Small intestine (tissue), 7 donors: ENCODE results near the gene RHCE. TPM values are rescaled to one million over a fixed set of nuclear protein-coding genes. Genes with fewer than 3 reads are reported as not detected.
"Not testable (repeated sequence)": the region's sequence is repeated elsewhere in the genome, so short reads cannot be mapped to it uniquely, and the experiment has no call there.

Source experiments
- DNase-seq, 2 donors: peaks; one replicate each; pipeline versions ENCODE4 v3.0.0 to v3.0.0-alpha.2; 2013
- FAIRE-seq: peaks from 2 replicates; lab custom pipeline; 2012; peaks lifted over from hg19 to GRCh38; lab: Jason Lieb, UNC
- H3K27ac ChIP-seq, 3 donors: one replicate each; pipeline ENCODE4 v1.5.1; 2013; ENCODE audit warnings: low read length in 2 of 3, mild to moderate bottlenecking in 2 of 3, control low read depth in 1 of 3, inconsistent platforms in 1 of 3, low read depth in 1 of 3, moderate library complexity in 1 of 3
- H3K27me3 ChIP-seq, 3 donors: one replicate each; pipeline ENCODE4 v1.6.1; 2013; ENCODE audit warnings: low read length in 3 of 3, inconsistent platforms in 1 of 3; ENCODE audit not compliant: control insufficient read depth in 3 of 3, insufficient read depth in 3 of 3
- H3K36me3 ChIP-seq, 3 donors: one replicate each; pipeline ENCODE4 v1.6.1; 2013; ENCODE audit warnings: low read length in 3 of 3, inconsistent platforms in 1 of 3, low read depth in 1 of 3, mild to moderate bottlenecking in 1 of 3, moderate library complexity in 1 of 3; ENCODE audit not compliant: control insufficient read depth in 3 of 3, insufficient read depth in 2 of 3
- H3K4me1 ChIP-seq, 3 donors: one replicate each; pipeline ENCODE4 v1.6.1; 2013; ENCODE audit warnings: low read length in 2 of 3, inconsistent platforms in 1 of 3, low read depth in 1 of 3, mild to moderate bottlenecking in 1 of 3, moderate library complexity in 1 of 3; ENCODE audit not compliant: control insufficient read depth in 3 of 3, insufficient read depth in 2 of 3
- H3K4me3 ChIP-seq, 3 donors: one replicate each; pipeline ENCODE4 v1.5.1; 2013; ENCODE audit warnings: low read length in 3 of 3, control low read depth in 1 of 3, inconsistent platforms in 1 of 3, low read depth in 1 of 3, mild to moderate bottlenecking in 1 of 3, moderate library complexity in 1 of 3
- H3K9me3 ChIP-seq, 2 donors: one replicate each; pipeline ENCODE4 v1.6.1; 2013; ENCODE audit warnings: low read depth in 1 of 2, low read length in 1 of 2; ENCODE audit not compliant: control insufficient read depth in 2 of 2, insufficient read depth in 1 of 2
- WGBS, 3 donors: extraction: QIAGEN DNeasy Blood & Tissue Kit; methylation state at CpG; one replicate each; pipeline ENCODE4 v1.1.7; 2013; 5-methylcytosine and 5-hydroxymethylcytosine counted together
- polyA plus RNA-seq, 4 donors: library from polyadenylated mRNA; stranded (reverse) in 3 of 4; unstranded in 1 of 4; fragments of 200-250 nt in 3 of 4; fragments of 120-200 nt in 1 of 4; gene quantifications; one replicate each; pipeline versions ENCODE4 v1.2.1 to v1.2.3, GENCODE V29; 2013
- donor health status: healthy with polysubstance abuse.
- donor health status: control.
- donor health status: control.
- donor health status: Bipolar disorder and iron deficiency.
- donor health status: healthy.

The RHCE gene
- polyA plus RNA-seq, 4 donors = 0.06 to 0.46 TPM; not detected in 2

DNA sequence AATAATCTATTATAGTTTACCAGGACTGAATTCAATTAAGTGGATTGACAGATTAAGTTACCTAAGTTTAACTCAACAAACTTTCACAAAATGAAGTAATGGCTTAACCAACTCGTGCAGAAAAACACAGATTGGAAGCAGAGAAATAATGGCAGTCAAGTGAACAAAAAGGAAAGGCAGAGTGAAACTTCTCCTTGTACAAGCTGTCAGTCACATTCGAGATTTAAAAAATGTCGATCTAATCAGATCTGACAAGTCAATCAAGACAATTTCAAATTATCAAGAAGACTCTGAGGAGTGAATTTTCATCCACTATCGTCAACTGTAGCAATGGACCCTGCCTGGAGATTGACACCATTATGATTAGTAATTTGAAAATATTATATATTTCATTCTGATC, 3.3 kb downstream of the RHCE start:
- 77 to 87% (median 84%) methylated on average over 3 to 4 of the region's 4 CpGs for WGBS, 3 donors

DNA sequence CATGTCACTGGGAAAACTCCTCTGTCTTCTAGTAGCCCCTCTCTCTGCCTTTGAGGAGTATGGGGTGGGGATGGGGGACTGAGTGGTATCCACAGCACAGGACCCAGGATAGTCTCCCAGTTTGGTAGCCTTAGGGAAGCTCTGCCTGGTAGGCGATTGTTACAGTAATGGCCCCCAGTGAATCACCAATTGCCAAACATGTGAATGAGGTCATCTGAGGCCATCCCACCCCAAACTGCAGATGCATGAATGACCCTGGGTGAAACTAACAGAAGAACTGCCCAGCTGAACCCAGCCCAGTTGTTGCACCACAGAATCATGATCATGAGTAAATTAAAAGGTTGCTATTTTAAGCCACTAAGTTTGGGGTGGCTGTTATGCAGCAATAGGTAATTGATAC, 6.0 kb downstream of the RHCE start:
- not testable (repeated sequence) for H3K27me3 ChIP-seq, H3K36me3 ChIP-seq, H3K4me3 ChIP-seq, H3K27ac ChIP-seq, H3K9me3 ChIP-seq, FAIRE-seq, H3K4me1 ChIP-seq, DNase-seq
- WGBS, 3 donors = 71 to 82% (median 73%) methylated on average over 1 of the region's 1 CpG

More for the DNA sequence above, 3.3 kb downstream of the RHCE start:
- not testable (repeated sequence) for FAIRE-seq, H3K36me3 ChIP-seq, H3K27me3 ChIP-seq, H3K4me1 ChIP-seq, H3K9me3 ChIP-seq, H3K4me3 ChIP-seq, H3K27ac ChIP-seq, DNase-seq

DNA sequence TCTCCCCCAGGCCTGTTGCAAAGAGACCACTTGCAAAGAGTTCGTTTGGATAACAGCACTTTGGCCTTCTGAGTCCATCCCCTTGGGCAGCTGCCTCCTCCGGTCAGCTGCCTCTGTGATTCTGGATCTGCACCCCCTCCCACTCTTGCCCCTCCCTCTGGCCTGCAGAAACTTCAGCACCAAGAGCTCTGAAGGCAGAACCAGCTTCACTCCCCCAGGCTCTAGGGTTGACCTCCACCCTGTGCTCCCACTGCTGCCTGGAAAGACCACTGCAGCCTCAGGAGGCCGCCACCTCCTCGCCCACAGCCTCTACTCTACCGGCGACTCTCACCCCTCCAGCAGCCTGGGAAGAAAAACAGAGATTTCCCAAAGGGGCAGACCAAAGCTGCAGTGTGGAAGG, 6.5 kb downstream of the RHCE start:
- FAIRE-seq, H3K27me3 ChIP-seq, DNase-seq, H3K4me1 ChIP-seq, H3K27ac ChIP-seq, H3K36me3 ChIP-seq, H3K9me3 ChIP-seq, H3K4me3 ChIP-seq: not testable (repeated sequence)
- WGBS, 3 donors = 71 to 90% (median 78%) methylated on average over 1 to 4 of the region's 6 CpGs

DNA sequence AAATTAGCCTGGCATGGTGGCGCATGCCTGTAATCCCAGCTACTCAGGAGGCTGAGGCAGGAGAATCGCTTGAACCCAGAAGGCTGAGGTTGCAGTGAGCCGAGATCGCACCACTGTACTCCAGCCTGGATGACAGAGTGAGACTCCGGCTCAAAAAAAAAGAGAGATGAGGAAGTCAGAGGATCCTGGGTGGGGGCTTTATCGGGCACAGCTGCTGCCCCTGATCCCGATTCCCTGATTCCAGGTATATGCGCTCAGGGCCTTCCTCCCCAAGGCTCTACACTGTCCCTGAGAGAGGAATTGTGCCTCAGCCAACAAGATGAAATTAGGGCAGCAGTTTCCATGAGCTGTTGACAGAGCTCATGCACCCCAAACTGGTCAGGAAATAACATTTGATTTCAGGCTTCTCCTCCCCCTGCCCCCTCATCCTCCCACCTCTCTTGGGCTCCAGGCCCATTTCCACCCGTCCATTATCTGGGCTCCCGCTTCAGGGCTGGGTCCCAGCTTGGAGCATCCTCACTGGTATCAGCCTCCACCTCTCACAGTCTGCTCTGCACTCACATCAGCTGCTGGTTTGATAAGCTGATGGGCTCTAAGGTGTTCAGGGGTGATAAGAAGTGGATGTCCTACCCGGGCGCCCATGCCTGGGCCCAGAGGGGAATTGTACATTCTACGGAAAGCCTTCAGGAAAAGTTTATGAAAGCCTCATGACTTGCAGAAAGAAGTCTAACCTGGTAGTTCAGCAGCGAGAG, 7.6 kb downstream of the RHCE start:
- 89 to 90% (median 90%) methylated on average over 11 to 13 of the region's 14 CpGs for WGBS, 3 donors
- not testable (repeated sequence) for DNase-seq, H3K9me3 ChIP-seq, H3K4me3 ChIP-seq, H3K36me3 ChIP-seq, FAIRE-seq, H3K4me1 ChIP-seq, H3K27me3 ChIP-seq, H3K27ac ChIP-seq

DNA sequence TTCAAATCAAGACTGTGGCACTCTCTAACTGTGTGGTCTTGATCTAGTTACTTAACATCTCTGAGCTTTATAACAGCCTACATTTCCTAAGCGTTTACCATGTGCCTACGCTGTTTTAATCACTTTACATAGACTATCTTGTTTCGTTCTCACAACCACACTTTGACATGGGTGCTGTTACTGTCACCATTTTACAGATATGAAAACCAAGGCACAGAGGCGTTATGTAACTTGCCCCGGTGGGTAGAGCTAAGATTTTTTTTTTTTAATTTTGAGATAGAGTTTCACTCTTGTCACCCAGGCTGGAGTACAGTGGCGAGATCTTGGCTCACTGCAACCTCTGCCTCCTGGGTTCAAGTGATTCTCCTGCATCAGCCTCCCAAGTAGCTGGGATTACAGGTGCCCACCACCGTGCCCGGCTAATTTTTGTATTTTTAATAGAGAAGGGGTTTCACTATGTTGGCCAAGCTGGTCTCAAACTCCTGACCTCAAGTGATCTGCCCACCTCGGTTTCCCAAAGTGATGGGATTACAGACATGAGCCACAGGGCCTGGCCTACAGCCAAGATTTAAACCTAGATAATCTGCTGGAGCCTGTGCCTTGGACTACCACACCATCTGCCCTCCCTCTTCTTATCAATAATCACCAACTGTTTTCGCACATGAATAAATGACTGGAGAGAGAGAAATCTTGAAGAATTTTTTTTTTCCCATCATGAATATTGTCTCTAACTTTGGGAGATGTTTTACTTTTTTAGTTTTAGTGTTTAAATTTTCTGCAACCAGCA, 10.8 kb downstream of the RHCE start:
- not testable (repeated sequence) for H3K4me3 ChIP-seq, FAIRE-seq, H3K27me3 ChIP-seq, H3K9me3 ChIP-seq, H3K36me3 ChIP-seq, H3K4me1 ChIP-seq, H3K27ac ChIP-seq, DNase-seq
- WGBS, 3 donors = 76 to 87% (median 86%) methylated on average over 8 to 9 of the region's 10 CpGs

DNA sequence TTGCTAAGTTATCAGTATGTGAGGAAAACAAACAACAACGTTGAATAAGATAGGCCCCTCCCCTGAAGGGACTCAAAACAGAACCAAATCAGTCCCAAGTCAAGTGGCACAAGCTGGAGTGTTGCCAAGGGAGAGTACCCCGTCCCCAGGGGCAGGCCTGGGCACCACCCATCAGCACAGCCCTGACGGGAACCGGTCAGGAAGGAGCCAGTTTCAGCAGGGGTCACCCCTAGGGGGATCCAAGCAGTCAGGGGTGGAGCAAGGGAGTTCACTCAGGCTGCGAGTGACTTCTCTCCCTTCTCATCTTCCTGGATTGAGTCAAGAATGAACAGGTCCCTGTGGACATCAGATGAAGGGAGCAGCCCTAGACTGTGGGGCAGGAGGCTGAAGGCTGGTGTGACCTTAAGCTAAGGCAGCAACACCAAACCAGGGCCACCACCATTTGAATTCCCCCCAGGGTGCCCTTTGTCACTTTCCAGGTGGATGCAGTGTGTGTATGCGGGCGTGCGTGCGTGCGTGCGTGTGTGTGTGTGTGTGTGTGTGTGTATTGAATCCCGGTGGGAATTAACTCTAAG, 14.8 kb downstream of the RHCE start:
- not testable (repeated sequence) for FAIRE-seq, H3K36me3 ChIP-seq, H3K27ac ChIP-seq, DNase-seq, H3K27me3 ChIP-seq, H3K4me3 ChIP-seq, H3K9me3 ChIP-seq, H3K4me1 ChIP-seq
- WGBS, 3 donors = 53 to 71% (median 62%) methylated on average over 7 to 9 of the region's 12 CpGs

DNA sequence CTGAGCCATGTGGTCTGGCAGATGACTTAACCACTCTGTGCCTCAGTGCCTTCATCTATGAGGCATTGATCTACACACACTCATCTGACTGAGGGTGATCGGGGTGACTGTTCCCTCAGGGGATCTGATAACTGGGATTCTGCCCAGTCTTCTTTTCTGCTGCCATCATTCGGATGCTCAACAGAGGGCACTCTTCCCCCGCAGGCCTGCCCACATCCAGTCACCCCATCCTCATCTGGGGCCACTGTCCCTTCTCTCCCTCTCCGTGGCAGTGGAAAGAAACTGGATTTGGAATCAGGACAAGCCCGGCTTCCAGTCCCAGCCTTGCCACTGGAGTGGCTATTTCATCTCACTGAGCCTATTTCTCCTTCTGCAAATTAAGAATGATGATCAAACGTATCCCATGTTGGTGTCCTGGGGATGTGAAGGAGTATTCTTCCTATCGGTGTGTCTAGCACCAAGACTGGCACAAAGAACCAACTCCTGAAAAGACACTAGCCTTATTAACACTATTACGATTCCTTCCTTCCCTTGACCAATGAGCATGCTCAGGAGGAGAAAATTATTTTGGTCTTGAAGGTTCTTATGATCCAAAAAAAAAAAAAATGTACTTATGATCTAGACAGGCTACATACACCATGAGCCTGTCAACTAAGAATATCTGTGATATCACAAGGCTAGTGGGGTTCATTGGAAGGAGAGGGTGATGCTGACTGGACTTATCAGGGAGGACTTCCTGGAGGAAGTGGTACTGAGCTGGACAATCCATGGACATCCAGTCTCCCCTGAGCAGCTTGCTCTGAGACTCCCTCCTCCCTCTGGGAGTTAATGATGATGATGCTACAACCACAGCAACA, 17.4 kb downstream of the RHCE start:
- 20 to 24% (median 22%) methylated on average over 5 to 6 of the region's 8 CpGs for WGBS, 3 donors
- H3K4me3 ChIP-seq, H3K36me3 ChIP-seq, H3K27me3 ChIP-seq, DNase-seq, H3K9me3 ChIP-seq, FAIRE-seq, H3K27ac ChIP-seq, H3K4me1 ChIP-seq: not testable (repeated sequence)

DNA sequence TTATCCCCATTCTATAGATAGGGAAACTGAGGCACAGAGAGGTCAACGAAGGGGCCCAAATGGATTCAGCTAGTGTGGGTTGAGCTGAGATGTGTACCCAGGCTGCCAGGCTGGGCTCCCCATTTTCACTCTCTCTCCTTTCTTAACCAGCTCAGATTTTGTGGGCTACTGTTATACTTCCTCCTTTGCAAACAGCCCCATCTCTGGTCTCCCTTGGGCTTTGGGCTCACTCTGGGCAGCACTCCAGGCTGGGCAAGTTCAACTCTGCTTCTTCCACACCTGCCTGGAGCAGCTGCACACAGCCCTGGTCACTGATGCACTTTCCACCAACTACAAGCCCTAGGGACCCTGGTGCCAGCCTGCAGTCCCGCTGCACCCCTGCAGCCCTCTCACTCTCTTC, 22.5 kb downstream of the RHCE start:
- not testable (repeated sequence) for H3K36me3 ChIP-seq, H3K9me3 ChIP-seq, H3K4me3 ChIP-seq, DNase-seq, FAIRE-seq, H3K27me3 ChIP-seq, H3K4me1 ChIP-seq, H3K27ac ChIP-seq
- no CpG with 5 or more reads among the region's 2 CpGs for WGBS, 3 donors
